Measurements from ENCODE around the gene COX4I1.
A peak's percentile ranks its signal among the peaks of the same experiment; 100 is the strongest.
"Not testable (repeated sequence)": the region's sequence is repeated elsewhere in the genome, so short reads cannot be mapped to it uniquely, and the experiment has no call there.

Gene COX4I1

DNA sequence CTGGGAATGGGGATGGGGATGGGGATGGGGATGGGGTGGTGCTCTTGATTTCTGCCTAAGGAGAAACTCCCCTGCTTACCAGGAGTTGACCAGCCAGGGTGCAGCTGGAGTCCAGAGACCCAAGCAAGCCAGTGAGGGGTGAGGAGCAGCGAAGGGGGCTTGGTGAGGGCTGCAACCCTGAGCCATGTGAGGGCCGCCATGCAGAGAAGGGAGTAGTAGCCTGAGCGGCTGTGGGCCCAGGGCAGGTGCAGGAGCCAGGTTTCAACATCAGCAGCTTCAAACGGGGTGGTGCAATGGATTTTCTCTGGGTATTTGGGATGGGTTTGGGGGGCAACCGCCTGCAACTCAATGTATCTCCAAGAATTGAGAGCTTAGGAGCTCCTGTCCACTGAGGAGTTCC, 35.2 kb downstream of the COX4I1 start:
- Mint-ChIP-seq H3K4me1 (peaks cover 56% of the 10 kb centered on the region), H3K27me3 (peaks cover 5% of the 10 kb centered on the region), H3K36me3 (peaks cover 12% of the 10 kb centered on the region), H3K27ac (peak overlapping the region; percentile 62), H3K4me3 (no peak overlapping the region), H3K9me3 (peaks cover 3% of the 10 kb centered on the region)
- ATAC-seq, result no peak

DNA sequence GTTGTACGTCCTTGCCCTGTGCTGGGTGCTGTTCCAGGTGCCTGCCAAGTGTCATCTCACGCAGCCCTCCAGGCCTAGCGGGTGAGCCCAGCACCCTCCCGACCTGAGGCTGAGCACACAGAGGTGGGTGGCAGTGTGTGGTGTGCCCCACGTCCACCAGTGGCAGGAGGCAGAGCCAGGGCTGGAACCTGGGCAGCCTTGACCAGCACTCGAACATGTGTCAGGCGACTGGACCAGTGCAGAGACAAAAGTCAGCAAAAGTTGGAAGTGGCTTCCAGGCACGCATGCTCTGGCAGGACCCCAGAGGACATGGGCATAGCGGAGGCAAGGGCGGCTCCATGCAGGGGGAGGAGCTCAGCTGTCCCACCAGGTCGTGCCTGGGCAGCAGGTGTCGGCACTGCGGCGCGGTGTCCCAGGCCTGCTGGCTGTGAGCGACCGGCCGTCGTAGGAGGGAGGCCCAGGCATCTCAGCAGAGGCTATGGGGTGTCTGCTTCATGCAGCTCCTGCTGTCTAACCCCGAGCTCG, 35.8 kb downstream of the COX4I1 start:
- H3K4me3 Mint-ChIP-seq, result no peak overlapping the region
- peaks cover 5% of the 10 kb centered on the region for H3K27me3 Mint-ChIP-seq
- peaks cover 12% of the 10 kb centered on the region for H3K36me3 Mint-ChIP-seq
- no peak for ATAC-seq
- peaks cover 59% of the 10 kb centered on the region for H3K4me1 Mint-ChIP-seq
- peak overlapping the region; percentile 62 for H3K27ac Mint-ChIP-seq
- peaks cover 3% of the 10 kb centered on the region for H3K9me3 Mint-ChIP-seq

DNA sequence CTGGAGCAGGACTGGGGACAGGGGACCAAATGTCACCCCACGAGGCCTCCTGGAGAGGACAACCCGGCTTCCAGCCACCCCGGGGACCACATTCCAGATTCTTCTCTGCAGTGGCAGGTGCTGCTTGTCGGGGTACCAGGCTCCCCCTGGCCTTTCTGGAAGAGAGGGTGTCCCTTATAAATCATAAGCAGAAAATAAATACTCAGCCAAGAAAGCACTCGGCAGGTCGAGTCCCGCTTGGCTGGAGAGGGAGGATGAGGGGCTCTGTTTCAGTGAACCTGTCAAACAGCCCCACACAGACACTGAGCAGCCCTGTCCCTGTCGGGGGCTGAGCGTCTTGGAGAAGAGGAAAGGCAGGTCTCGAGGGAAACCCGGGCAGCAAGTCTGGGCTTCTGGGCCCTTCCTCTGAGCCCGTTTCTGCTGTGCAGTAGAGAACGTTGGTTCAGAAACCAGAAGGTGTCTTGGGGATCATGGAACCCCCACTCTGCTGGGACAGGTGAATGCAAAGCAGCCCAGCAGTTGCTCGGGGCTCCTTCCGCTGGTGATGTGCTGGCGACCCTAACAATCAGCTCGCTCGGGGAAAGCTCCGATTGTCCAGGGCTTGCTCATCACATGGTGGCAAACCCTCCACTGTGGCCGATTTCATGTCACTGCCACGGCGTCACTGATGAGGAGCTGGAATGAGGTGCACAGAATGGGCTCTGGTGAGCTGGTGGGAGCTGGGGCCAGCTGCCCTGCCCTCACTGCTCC, 36.6 kb downstream of the COX4I1 start:
- Mint-ChIP-seq H3K9me3 (peaks cover 3% of the 10 kb centered on the region), H3K36me3 (peaks cover 10% of the 10 kb centered on the region), H3K27ac (peak overlapping the region; percentile 62), H3K27me3 (peaks cover 5% of the 10 kb centered on the region), H3K4me3 (no peak overlapping the region), H3K4me1 (peaks cover 54% of the 10 kb centered on the region)
- ATAC-seq, result no peak

DNA sequence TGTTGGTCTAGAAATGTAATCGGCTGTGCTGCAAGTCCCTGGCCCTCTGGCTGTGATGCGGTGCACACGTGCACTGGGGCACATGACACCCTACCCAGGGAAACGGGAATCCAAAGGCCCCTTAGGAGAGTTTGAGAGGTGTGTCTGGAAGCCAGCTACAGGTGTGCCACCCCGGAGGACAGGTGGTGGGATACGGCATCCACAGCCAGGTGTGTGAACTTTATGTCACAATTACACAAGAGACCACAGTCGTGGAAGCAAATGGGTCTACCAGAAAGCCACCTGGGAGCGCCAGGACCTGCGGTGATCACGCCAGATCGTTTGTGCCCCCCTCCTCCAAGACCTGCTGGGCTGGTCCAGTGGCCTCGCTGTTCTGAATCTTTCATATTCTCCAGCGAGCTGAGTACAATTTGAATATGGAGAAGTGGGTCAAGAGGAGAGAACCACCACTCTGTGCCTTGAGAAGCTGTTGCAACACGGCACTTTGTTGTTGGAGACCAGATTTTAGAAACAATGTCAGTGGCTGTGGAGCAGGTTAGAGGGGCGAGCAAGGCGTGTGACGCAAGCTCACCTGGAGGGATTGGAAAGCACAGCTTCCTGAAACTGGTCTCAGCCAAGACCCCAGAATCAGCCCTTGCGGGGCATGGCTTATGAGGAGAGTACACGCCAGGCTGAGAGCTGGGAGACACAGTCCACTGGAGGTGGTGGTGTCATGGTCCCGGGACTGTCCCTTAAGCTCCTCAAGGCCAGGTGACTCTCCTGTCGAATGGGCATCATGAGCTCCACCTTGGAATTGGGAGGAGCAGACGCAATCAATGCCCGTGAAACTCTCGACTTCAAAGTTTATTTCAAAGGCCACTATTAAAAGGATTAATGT, 37.4 kb downstream of the COX4I1 start:
- no peak for ATAC-seq
- H3K27me3 Mint-ChIP-seq, result peaks cover 5% of the 10 kb centered on the region
- H3K4me1 Mint-ChIP-seq, result peaks cover 47% of the 10 kb centered on the region
- H3K36me3 Mint-ChIP-seq, result peaks cover 6% of the 10 kb centered on the region
- H3K27ac Mint-ChIP-seq, result no peak overlapping the region
- peaks cover 3% of the 10 kb centered on the region for H3K9me3 Mint-ChIP-seq
- no peak overlapping the region for H3K4me3 Mint-ChIP-seq

DNA sequence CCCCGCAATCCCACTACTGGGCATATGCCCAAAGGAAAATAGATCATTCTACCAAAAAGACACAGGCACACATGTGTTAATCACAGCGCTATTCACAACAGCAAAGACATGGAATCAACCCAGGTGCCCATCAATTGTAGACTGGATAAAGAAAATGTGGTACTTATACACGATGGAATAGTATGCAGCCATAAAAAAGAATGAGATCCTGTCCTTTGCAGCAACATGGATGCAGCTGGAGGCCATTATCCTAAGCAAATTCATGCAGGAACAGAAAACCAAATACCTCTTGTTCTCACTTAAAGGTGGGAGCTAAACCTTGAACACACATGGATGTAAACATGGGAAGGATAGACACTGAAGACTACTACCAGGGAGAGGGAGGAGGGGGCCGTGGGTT, 38.2 kb downstream of the COX4I1 start:
- not testable (repeated sequence) for H3K27ac Mint-ChIP-seq, ATAC-seq, H3K9me3 Mint-ChIP-seq, H3K36me3 Mint-ChIP-seq, H3K4me3 Mint-ChIP-seq, H3K27me3 Mint-ChIP-seq
- H3K4me1 Mint-ChIP-seq, result peaks cover 40% of the 10 kb centered on the region

DNA sequence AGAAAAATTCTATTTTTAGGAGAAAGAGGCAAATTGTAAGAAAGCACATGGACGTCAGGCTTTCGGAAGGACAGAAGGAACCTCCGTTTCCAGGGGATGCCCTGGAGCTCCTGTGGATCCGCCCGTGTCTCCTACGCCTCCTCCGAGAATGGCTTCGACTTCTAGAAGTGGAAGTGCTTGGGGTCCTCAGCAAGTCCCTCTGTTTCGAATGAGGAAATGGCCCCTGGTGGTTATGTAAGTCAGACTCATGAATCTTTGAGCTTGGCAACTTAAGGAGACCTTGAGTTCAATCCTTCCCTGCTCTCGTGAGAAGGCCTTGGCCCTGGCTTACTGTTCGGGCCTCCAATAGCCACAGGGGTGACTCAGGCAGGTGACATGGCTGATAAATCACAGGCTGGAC, 38.9 kb downstream of the COX4I1 start:
- ATAC-seq, result no peak
- Mint-ChIP-seq H3K27ac (peak overlapping the region; percentile 31), H3K36me3 (peaks cover 6% of the 10 kb centered on the region), H3K4me3 (no peak overlapping the region), H3K9me3 (peaks cover 3% of the 10 kb centered on the region), H3K27me3 (peaks cover 5% of the 10 kb centered on the region), H3K4me1 (peaks cover 33% of the 10 kb centered on the region)

DNA sequence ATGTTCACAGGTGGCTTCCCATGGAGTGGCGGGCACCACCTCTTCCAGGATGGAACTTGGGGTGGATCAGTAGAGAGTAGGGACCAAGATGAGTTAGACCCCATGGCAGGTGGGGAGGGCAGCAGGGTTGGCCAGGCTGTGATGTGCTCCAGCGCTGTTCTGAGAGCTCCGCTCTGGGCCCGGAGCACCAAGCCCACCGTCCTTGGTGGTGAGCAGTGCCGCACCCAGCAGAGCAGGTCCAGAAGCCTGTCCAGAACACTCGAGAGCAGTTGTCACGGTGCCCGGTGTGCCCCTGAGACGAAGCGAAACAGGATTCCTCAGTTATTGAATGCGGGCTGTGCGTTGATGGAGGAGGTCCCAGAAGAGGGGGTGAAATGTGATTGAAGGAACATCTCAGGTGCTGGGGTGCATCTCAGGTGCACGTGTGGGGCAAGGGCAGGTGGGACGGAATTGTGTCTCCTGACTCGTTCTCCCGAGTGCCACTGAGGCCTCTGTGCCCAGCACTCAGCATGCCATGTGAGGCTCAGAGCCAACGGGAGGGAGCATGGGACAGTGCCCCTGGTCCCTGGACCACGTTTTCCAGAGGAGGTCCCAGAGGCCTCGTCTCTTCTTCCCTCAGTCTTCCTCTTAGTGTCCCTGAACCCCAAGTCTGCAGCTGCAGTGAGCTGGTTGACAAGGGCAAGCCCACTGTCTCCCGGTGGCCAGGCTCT, 39.5 kb downstream of the COX4I1 start:
- H3K4me1 Mint-ChIP-seq, result peaks cover 31% of the 10 kb centered on the region
- peak overlapping the region; percentile 31 for H3K27ac Mint-ChIP-seq
- no peak for ATAC-seq
- no peaks in the 10 kb centered on the region for H3K9me3 Mint-ChIP-seq
- peaks cover under 1% of the 10 kb centered on the region for H3K36me3 Mint-ChIP-seq
- H3K27me3 Mint-ChIP-seq, result peaks cover 9% of the 10 kb centered on the region
- H3K4me3 Mint-ChIP-seq, result no peak overlapping the region

DNA sequence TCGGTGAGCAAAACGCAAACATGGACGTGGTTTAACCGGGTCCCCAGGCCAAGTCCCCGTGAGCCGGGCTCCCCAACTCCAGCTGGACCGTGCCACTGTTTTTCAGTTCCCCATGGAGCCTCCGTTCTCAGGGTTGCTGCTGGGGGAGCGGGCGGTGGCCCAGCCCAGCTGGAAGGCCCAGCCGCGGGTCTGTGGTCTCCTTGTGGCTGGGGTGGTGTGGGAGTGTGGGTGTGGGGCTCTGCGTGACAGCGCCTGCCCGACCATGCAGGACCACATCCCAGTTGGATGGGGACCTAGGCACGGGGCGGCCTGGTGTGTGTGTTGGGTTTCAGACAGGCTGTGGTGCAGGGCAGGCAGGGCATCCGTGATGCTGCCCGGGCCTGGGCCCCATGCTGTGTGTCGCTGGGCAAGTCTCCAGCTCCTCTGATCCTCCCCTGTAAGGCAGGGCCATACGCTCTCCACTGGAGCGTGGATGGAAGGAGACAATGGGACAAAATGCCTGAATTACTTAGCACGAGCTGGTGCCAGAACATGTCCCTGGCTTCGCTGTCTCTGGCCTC, 40.3 kb downstream of the COX4I1 start:
- H3K36me3 Mint-ChIP-seq, result no peaks in the 10 kb centered on the region
- H3K4me1 Mint-ChIP-seq, result peaks cover 38% of the 10 kb centered on the region
- no peak overlapping the region for H3K4me3 Mint-ChIP-seq
- peaks cover 16% of the 10 kb centered on the region for H3K27me3 Mint-ChIP-seq
- no peaks in the 10 kb centered on the region for H3K9me3 Mint-ChIP-seq
- ATAC-seq, result peak; percentile 49
- no peak overlapping the region for H3K27ac Mint-ChIP-seq

DNA sequence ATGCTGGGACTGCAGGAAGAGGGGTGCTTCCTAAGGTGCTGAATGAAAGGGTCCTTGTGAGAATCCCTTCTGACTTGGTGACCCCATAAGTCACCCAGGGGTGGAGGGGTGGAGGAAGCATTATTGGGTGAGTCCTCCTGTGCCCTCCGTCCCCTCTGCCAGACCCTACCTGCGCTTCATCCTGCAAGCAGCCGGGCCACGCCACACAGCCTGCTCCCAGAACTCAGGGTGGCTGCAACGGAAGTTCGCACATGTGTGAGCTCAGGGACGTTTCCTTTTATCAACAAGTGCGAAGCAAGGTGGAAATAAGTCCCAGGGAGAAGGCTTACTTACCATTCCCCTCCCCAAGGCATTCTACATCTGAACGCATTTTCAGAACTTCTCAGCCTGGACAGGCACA, 40.9 kb downstream of the COX4I1 start:
- ATAC-seq, result no peak
- no peaks in the 10 kb centered on the region for H3K36me3 Mint-ChIP-seq
- no peak overlapping the region for H3K27ac Mint-ChIP-seq
- peaks cover 22% of the 10 kb centered on the region for H3K27me3 Mint-ChIP-seq
- H3K9me3 Mint-ChIP-seq, result no peaks in the 10 kb centered on the region
- H3K4me3 Mint-ChIP-seq, result no peak overlapping the region
- peaks cover 38% of the 10 kb centered on the region for H3K4me1 Mint-ChIP-seq

DNA sequence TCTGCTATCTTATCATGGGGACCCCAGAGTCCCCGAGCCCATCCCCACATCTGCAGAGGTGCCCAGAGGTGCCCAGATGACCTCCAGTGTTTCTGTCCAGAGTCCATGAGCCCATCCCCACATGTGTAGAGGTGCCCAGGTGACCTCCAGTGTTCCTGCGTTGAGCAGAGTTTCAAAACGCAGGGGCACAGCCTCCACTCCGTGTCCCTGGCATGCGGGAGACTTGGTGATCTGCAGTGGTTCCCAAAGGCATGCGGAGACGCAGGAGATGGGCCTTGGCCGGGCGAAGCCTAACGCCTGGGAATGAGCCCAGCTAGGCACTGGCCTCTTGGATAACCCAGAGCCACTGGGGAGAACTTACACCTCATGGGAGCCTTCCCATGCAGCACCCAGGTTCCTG, 41.3 kb downstream of the COX4I1 start:
- Mint-ChIP-seq H3K36me3 (no peaks in the 10 kb centered on the region), H3K27ac (no peak overlapping the region), H3K27me3 (peaks cover 22% of the 10 kb centered on the region), H3K4me3 (no peak overlapping the region), H3K9me3 (no peaks in the 10 kb centered on the region), H3K4me1 (peaks cover 37% of the 10 kb centered on the region)
- ATAC-seq, result no peak

DNA sequence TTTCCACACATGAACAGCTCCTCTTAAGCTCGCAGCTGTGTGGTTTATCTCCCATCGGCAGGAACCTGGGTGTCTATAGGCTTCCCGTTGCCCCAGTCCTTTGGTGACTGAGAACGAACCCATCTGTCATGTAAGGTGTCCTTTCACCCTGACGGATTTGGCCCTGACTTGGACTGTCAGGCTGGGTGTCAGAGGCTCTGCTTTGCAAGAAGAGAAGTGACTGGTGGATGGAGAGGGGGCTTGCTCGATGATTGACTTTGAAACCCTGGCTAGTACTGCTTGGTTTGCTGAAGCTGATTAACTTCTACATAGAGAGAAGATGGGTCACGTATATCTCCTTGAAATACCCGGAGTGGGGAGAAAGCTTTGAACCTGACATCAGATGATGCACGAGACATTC, 42.9 kb downstream of the COX4I1 start:
- H3K4me3 Mint-ChIP-seq, result no peak overlapping the region
- no peak overlapping the region for H3K27ac Mint-ChIP-seq
- H3K27me3 Mint-ChIP-seq, result peaks cover 28% of the 10 kb centered on the region
- peaks cover 51% of the 10 kb centered on the region for H3K4me1 Mint-ChIP-seq
- no peaks in the 10 kb centered on the region for H3K36me3 Mint-ChIP-seq
- H3K9me3 Mint-ChIP-seq, result no peaks in the 10 kb centered on the region
- no peak for ATAC-seq

DNA sequence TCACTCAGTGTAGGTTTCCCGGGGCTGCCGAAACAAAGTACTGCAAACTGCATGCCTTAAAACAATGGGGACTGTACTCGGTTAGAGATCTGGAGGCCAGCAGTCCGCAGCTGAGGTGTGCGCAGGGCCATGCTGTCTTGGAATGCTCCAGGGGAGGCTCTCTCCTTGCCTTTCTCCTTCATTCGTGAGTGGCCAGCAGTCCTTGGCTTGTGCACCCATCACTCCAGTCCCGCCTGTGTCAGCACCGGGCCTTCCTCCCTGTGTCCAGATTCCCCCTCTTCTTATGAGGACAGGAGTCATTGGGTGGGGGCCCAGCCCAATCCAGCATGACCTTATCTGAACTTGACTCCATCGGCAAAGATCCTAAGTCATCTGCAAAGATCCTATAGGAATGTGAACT, 43.4 kb downstream of the COX4I1 start:
- Mint-ChIP-seq H3K27ac (no peak overlapping the region), H3K9me3 (no peaks in the 10 kb centered on the region), H3K27me3 (peaks cover 28% of the 10 kb centered on the region), H3K36me3 (no peaks in the 10 kb centered on the region), H3K4me3 (no peak overlapping the region), H3K4me1 (peaks cover 56% of the 10 kb centered on the region)
- ATAC-seq, result no peak

DNA sequence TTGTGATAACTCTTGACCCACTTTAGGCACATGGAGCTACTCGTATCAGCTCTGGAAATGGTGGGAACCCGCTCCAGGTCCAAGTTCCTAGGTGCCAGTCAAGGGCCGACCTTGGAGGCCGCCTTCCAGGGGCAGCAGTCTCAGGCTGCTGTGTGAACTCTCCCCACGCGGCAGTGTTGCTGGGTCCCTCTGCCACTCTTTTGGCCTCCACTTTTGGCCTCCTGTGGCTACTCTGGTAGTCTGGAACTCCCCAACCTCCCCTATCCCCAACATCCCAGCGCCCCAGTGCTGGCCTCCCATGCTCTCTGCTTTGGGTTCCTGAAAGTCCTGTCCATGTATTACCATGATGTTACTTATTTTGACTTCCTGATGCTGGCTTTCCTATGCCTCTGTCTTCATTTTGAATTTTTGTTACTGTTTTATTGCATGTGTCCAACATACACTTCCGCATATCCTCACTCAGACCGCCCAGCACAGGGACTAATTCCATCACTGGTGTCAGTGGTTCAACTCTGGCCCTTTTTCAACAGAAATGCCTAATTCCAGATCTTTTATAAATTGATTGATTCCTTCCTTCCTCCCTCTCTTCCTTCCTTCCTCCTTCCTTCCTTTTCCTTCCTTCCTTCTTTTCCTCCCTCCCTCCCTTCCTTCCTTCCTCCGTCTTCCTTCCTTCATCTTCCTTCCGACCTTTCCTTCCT, 44.1 kb downstream of the COX4I1 start:
- Mint-ChIP-seq H3K27ac (peak overlapping the region; percentile 20), H3K9me3 (no peaks in the 10 kb centered on the region), H3K4me1 (peaks cover 55% of the 10 kb centered on the region), H3K36me3 (no peaks in the 10 kb centered on the region), H3K27me3 (peaks cover 28% of the 10 kb centered on the region), H3K4me3 (no peak overlapping the region)
- ATAC-seq, result no peak

DNA sequence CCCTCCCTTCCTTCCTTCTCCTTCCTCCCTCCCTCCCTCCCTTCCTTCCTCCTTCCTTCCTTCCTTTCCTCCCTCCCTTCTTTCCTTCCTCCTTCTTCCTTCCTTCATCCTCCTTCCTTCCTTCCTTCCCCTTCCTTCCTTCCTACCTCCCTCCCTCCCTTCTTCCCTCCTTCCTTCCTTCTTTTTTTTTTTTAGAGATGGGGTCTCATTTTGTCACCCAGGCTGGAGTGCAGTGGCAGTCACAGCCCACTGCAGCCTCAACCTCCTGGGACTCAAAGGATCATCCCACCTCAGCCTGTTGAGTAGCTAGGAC, 44.6 kb downstream of the COX4I1 start:
- Mint-ChIP-seq H3K4me3 (no peak overlapping the region), H3K9me3 (no peaks in the 10 kb centered on the region), H3K4me1 (peaks cover 50% of the 10 kb centered on the region), H3K27ac (peak overlapping the region; percentile 20), H3K36me3 (no peaks in the 10 kb centered on the region), H3K27me3 (peaks cover 28% of the 10 kb centered on the region)
- ATAC-seq, result no peak

Data from stimulated activated memory B cell treated with anti-CD40 and anti-IgM and Interleukin-4, amounts not matched to agents 10 μg/mL and 1 μg/mL and 100 μg/mL, for 72 hours (primary cell).